GM18508 (cell line): Measurements from ENCODE around the gene GREM2.
A peak's percentile ranks its signal among the peaks of the same experiment; 100 is the strongest.

ENCODE experiments used
- ATAC-seq: cut with Tn5 transposase; IDR thresholded peaks from one replicate; pipeline ENCODE4 v1.9.1; 2021; ENCODE audit warnings: moderate number of reproducible peaks; ENCODE audit not compliant: insufficient read depth, unreplicated experiment

GREM2 gene

GRCh38 chr1:240611619-240612480 lies at the start of gene GREM2:
Gene GREM2 (minus strand): TSS chr1:240612155. CDS start chr1:240493475, 118,680 bp downstream.
- ATAC-seq = peak; percentile 87

- ATAC-seq = no peak
Measured at GRCh38 chr1:240658312-240658960, 46.5 kb upstream of the GREM2 start.

GRCh38 chr1:240656531-240656930 lies 44.6 kb upstream of the GREM2 start:
- ATAC-seq = no peak

GRCh38 chr1:240652961-240653409 lies 41.0 kb upstream of the GREM2 start:
- no peak for ATAC-seq

GRCh38 chr1:240652549-240652948 lies 40.6 kb upstream of the GREM2 start:
- ATAC-seq = no peak

- ATAC-seq = no peak
Measured at GRCh38 chr1:240650877-240651276, 38.9 kb upstream of the GREM2 start.

DNA sequence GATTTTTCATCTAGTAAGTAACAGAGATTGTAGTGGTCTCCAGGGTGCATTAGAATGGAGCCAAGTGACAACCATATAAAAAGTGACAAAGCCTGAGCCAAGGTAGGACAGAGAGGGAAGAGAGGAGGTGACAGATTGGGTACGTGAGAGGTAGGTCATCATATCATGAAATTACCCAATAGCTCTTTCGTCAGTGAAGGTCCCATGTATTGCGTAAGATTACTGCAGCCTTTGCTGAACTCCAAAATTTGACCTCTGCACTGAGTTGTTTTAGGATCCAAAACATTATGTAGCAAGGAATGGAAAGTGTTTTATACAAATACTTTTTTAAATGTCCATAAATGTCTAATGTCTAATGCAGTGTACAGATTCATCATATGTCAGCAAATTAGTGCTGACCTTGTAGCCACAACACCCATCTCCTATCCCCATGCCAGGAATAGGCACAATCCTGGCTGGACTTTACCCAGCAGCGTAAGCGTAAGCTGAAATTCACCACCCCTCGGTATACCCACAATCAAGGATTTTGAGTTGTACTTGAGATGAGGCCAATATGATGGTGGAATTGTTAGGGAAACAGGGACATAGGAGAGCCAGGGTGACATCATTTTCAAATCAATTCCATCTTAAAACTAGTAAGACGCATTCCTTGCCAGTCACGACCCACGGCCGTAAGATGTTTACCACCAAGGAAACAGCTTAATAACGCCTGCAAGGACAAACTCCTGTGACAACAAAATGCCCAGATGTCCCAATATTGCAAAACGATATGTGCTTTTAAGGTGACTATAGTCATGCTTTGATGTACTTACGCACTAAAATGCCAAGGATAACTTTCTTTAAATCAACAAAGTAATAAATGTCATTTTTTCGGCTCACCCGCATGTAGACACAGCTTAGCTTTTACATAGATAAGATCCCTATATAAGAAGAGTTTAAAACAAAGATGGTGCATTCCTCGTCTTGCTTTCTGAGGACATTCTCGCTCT lies 38.1 kb upstream of the GREM2 start:
- no peak for ATAC-seq

- no peak for ATAC-seq
Measured at GRCh38 chr1:240646571-240647240, 34.8 kb upstream of the GREM2 start.

GRCh38 chr1:240644732-240645131 lies 32.8 kb upstream of the GREM2 start:
- ATAC-seq = no peak

GRCh38 chr1:240635466-240636256 lies 23.7 kb upstream of the GREM2 start:
- ATAC-seq = no peak

DNA sequence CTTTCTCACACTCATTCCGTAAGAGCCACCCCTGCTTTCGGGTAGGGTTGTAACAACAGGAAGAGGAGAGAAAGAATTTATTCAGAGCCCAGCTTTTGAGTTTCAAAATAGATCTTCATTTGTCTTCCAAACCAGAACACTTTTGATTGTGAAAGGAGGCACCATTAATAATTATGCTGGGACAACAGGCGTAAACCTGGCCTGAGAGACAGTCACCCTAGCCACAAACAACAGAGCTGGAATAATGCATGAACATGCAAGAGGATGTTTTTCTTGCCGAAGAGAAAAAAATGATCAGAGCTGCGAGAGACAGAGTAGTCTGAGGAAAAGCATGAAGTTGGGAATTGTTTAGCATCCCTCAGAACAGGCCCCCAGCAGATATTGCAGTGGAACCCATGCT lies 18.5 kb upstream of the GREM2 start:
- no peak for ATAC-seq

DNA sequence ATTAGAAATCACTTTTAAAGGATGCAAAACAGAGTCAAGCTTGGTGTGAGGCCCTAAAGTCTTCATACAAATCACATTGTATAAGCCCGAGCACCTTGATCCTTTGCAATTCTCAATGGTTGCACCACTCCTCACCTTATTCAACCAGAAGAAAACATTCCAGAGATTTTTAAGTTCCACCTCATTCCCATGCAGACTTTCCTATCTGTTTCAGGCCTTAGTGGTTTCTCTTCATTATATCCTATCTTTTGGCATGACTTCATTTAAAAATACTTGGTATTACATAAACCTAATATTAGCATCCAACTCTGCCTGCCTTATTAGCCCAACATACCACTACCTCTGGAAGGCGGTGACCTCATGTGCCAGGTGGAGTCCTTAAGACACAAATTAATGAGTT lies 9.3 kb upstream of the GREM2 start:
- ATAC-seq = no peak

DNA sequence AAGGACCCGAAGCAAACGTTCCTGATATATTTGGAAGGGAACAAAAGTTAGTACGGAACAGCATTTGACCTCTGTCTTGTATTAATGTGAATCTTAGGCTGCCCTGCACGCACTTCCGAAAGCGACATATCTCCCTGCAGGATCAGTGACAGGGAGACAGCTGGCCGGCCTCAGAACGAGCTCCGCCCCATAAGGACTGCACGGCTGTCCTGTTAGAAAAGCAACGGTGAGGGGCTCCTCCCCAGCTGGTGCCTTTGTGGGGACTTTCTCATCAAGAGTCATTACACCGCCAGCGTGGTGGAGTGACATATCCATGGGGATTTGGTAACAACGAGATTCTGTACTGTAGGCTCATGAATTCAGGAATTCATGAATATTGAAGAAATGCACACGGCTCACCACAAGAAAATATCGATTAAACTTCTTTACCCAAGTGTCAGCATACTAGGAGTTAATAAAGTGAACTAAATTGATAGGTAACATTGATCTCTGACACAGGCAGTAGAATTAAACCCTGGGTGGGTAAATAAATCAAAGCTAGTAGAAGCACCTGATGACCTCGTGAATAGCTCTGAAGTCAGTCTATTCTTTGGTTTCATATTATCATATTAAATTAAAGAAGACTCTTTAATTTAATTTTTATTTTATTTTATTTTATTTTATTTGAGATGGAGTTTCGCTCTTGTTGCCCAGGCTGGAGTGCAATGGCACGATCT lies 8.1 kb upstream of the GREM2 start:
- no peak for ATAC-seq

DNA sequence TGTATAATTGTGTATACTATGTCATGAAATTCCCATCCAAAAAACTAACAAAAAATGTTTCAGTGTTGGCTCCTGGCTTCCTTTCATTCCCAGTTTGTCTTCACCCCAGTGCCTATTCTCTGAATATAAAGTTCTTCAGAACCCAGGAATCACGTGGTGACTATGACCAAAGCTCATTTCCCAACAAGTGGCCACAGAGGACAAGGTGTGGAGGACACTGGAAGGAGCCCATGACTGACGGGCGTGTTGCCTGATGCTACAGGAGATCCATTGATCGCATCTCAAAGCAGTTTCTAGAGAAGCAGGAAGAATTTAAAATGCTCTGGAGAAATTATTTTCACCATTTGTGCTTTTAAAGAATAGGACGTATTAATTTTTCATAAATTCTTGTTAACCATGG lies 7.4 kb upstream of the GREM2 start:
- ATAC-seq = no peak

GRCh38 chr1:240618946-240619345 lies 7.0 kb upstream of the GREM2 start:
- no peak for ATAC-seq

- no peak for ATAC-seq
Measured at GRCh38 chr1:240616018-240616417, 4.1 kb upstream of the GREM2 start.

DNA sequence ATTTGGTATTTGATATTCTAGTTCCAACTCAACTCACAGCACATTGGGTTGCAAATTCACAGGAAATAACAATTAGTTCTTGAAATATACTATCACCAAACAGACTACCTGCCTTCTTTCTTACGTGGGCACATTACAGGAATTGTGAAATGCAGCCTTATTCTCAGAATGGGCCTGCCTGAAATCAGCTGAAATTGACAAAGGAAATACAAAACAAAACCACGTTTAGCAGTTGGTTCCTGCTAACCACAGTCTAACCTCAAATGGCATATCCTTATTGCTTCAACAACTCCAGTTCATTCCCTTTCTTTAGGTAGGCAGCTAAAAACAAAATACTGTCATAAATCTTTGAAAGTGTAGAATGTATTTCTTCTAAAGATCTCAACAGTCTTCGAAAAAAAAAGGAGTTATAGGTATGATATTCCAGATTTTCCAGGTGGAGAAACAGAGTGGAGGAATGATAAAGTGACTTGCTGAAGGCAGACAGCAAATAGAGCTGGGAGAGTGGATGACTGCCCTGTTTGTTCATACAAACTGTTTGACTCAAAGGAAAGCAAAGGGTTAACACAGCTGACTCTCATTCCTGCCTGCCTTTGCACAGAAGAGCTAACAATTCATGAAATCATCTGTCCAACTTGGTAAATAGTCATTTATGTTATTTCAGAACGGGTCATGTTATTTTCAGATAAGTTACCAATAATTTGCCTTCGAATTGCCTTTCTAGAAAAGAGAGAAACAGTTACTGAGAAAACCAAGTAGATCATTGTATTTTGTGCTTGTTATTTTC lies 1.6 kb upstream of the GREM2 start:
- no peak for ATAC-seq

DNA sequence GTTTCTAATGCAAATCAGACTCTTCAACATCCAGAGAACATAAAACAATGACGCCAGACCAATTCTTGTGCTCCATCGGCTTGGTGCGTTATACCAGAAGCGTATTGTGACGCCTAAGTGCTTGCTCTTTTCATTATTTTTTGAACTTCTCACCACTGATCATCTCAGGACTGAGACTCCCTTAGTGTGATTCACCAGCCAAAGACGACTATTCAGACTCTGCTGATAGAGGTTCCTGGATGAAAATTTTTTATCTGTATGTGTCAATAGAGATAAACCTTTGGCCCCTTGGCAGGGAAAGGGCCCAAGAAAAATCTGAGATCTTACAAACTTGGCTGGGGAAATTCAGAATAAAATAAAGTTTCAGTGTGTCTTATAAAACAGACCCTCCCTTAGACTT lies 856 bp upstream of the GREM2 start:
- no peak for ATAC-seq
